ENCODE results near the gene ALDH3A1. TPM values are rescaled to one million over a fixed set of nuclear protein-coding genes. Genes with fewer than 3 reads are reported as not detected.
"Not testable (repeated sequence)": the region's sequence is repeated elsewhere in the genome, so short reads cannot be mapped to it uniquely, and the experiment has no call there.

Gene ALDH3A1
- 2.8 and 3.4 TPM in 2 replicates for total RNA-seq
- polyA plus RNA-seq (2012), result 1.8 TPM

GRCh38 chr17:19747829-19748806, at the start of gene ALDH3A1:
TSS of gene ALDH3A1 (minus strand) at chr17:19748298. CDS start at chr17:19745129, 3,169 bp downstream.
- DNase-seq (ENCODE audit: low read depth), result peak; percentile 83

GRCh38 chr17:19796457-19796856, 48.4 kb upstream of the ALDH3A1 start:
- DNase-seq (ENCODE audit: low read depth), result no peak

GRCh38 chr17:19791918-19792550, 43.9 kb upstream of the ALDH3A1 start:
- DNase-seq (ENCODE audit: low read depth), result no peak

GRCh38 chr17:19787733-19788357, 39.7 kb upstream of the ALDH3A1 start:
- DNase-seq (ENCODE audit: low read depth), result peak; percentile 89

- no peak for DNase-seq (ENCODE audit: low read depth)
Measured at GRCh38 chr17:19785854-19786253, 37.8 kb upstream of the ALDH3A1 start.

- no peak for DNase-seq (ENCODE audit: low read depth)
Measured at GRCh38 chr17:19781488-19782458, 33.7 kb upstream of the ALDH3A1 start.

GRCh38 chr17:19780846-19781245, 32.7 kb upstream of the ALDH3A1 start:
- DNase-seq (ENCODE audit: low read depth), result peak; percentile 46

- DNase-seq (ENCODE audit: low read depth), result no peak
Measured at GRCh38 chr17:19773534-19773933, 25.4 kb upstream of the ALDH3A1 start.

GRCh38 chr17:19771971-19772630, 24.0 kb upstream of the ALDH3A1 start:
- no peak for DNase-seq (ENCODE audit: low read depth)

- no peak for DNase-seq (ENCODE audit: low read depth)
Measured at GRCh38 chr17:19770985-19771735, 23.1 kb upstream of the ALDH3A1 start.

GRCh38 chr17:19769946-19770652, 22.0 kb upstream of the ALDH3A1 start:
- DNase-seq (ENCODE audit: low read depth), result peak; percentile 49

- DNase-seq (ENCODE audit: low read depth), result no peak
Measured at GRCh38 chr17:19768046-19768782, 20.1 kb upstream of the ALDH3A1 start.

- DNase-seq (ENCODE audit: low read depth), result peak; percentile 78
Measured at GRCh38 chr17:19766421-19767270, 18.5 kb upstream of the ALDH3A1 start.

GRCh38 chr17:19766016-19766415, 17.9 kb upstream of the ALDH3A1 start:
- DNase-seq (ENCODE audit: low read depth), result no peak

GRCh38 chr17:19763991-19764390, 15.9 kb upstream of the ALDH3A1 start:
- not testable (repeated sequence) for DNase-seq (ENCODE audit: low read depth)

- DNase-seq (ENCODE audit: low read depth), result no peak
Measured at GRCh38 chr17:19763416-19763815, 15.3 kb upstream of the ALDH3A1 start.

- DNase-seq (ENCODE audit: low read depth), result peak; percentile 63
Measured at GRCh38 chr17:19762515-19762961, 14.4 kb upstream of the ALDH3A1 start.

All from myocyte (in vitro differentiated cells).